Panc1 (cell line): ENCODE measurements around the gene AGPAT4. TPM values are rescaled to one million over a fixed set of nuclear protein-coding genes. Genes with fewer than 3 reads are reported as not detected.

Source experiments
- ATAC-seq: fragments of 200-7000 bp; cut with Tn5 transposase; 2 replicates; pipeline ENCODE4 v1.9.1; 2020; ENCODE audit warnings: mild to moderate bottlenecking, moderate library complexity
- BruUV-seq: library from RNA; stranded (reverse); fragments of 400-500 nt; replicated peaks from 2 replicates; lab custom pipeline; 2021; lab: Mats Ljungman, UMichigan
- CTCF ChIA-PET: fragments of 300-600 bp; sonication (Branson Sonifier 250); formaldehyde crosslinking; loops from one replicate; lab custom pipeline; 2022; ENCODE audit warnings: antibody characterized with exemption; lab: Charles Lee
- POLR2A ChIA-PET: fragments of 300-600 bp; sonication (Branson Sonifier 250); formaldehyde crosslinking; loops from one replicate; lab custom pipeline; 2022; ENCODE audit warnings: antibody characterized with exemption; lab: Charles Lee
- DNase-seq: peaks from one replicate; pipeline ENCODE4 v3.0.0-alpha.2; 2010; ENCODE audit warnings: low read depth, low spot score
- H3K27ac ChIP-seq: 2 replicates; pipeline ENCODE4 v1.5.1; 2011; ENCODE audit warnings: mild to moderate bottlenecking, low read length, inconsistent platforms
- H3K27me3 ChIP-seq: fragments of 200-500 bp; sonication (Bioruptor generic); 2 replicates; pipeline ENCODE4 v1.6.0; 2014; ENCODE audit warnings: low read length, inconsistent platforms; ENCODE audit not compliant: control insufficient read depth, insufficient read depth
- H3K36me3 ChIP-seq: fragments of 200-500 bp; sonication (Bioruptor generic); 2 replicates; pipeline ENCODE4 v1.5.1; 2014; ENCODE audit warnings: inconsistent platforms, mild to moderate bottlenecking, low read length, moderate library complexity; ENCODE audit not compliant: control insufficient read depth, insufficient read depth
- H3K4me1 ChIP-seq: 2 replicates; pipeline ENCODE4 v1.5.1; 2011; ENCODE audit warnings: inconsistent platforms, mild to moderate bottlenecking, low read length, moderate library complexity; ENCODE audit not compliant: control insufficient read depth, insufficient read depth
- H3K4me3 ChIP-seq, 2 experiments: 2 replicates each; pipeline ENCODE4 v1.5.1; 2011 to 2012; ENCODE audit warnings: low read depth in 2 of 2, low read length in 2 of 2, mild to moderate bottlenecking in 2 of 2, inconsistent platforms in 1 of 2, moderate library complexity in 1 of 2
- H3K9me3 ChIP-seq: fragments of 200-500 bp; sonication (Bioruptor generic); 2 replicates; pipeline ENCODE4 v1.5.1; 2014; ENCODE audit warnings: low read depth, mild to moderate bottlenecking, inconsistent platforms, low read length, moderate library complexity; ENCODE audit not compliant: control insufficient read depth, insufficient read depth
- POLR2AphosphoS5 ChIP-seq: IDR thresholded peaks from 2 replicates; pipeline ENCODE4 v1.6.1; 2012; ENCODE audit warnings: mild to moderate bottlenecking, low read depth, low read length, moderate library complexity
- REST ChIP-seq, 2 experiments: IDR thresholded peaks; 2 replicates each; pipeline ENCODE4 v1.6.1; 2011 to 2012; ENCODE audit warnings: low read depth in 2 of 2, control low read depth in 1 of 2, low read length in 1 of 2, mild to moderate bottlenecking in 1 of 2, moderate library complexity in 1 of 2; ENCODE audit not compliant: insufficient read depth in 1 of 2
- SIN3A ChIP-seq: IDR thresholded peaks from 2 replicates; pipeline ENCODE4 v1.6.1; 2012; ENCODE audit warnings: low read depth, mild to moderate bottlenecking, low read length, moderate library complexity, borderline replicate concordance; ENCODE audit not compliant: insufficient read depth
- TCF7L2 ChIP-seq: IDR thresholded peaks from 2 replicates; pipeline ENCODE4 v1.6.1; 2011; ENCODE audit warnings: mild to moderate bottlenecking, low read depth, low read length, inconsistent platforms
- in situ Hi-C: cut with HindIII; loops from 2 replicates; pipeline ENCODE4 v1.10.0; 2016; ENCODE audit warnings: low sequenced_read_pairs, low pct_unique_long_range_greater_than_20kb
- intact Hi-C: fragments of 100-400 bp; cut with micrococcal nuclease; formaldehyde crosslinking; loops from one replicate; pipeline ENCODE4 v1.10.0; 2022; ENCODE audit not compliant: unreplicated experiment
- total RNA-seq: library from RNA; stranded (reverse); gene quantifications from one replicate; pipeline ENCODE4 v1.2.1, GENCODE V29; 2021; ENCODE audit not compliant: unreplicated experiment
- TF ChIP-seq, protein P1 (sequence below): fragments of 450-650 bp; IDR thresholded peaks from 2 replicates; pipeline ENCODE4 v1.5.1; 2017; ENCODE audit warnings: mild to moderate bottlenecking

Gene AGPAT4
- total RNA-seq, 1 experiment from 2014 or later, result 12.9 TPM

- ChIA-PET POLR2A (no interaction called here), CTCF (no interaction called here)
- DNase-seq (no peak), ATAC-seq (no peak)
- BruUV-seq, result no TSS peak
- H3K4me1 ChIP-seq, result no peaks in the 10 kb centered on the region
- no peak overlapping the region for H3K27ac ChIP-seq
- no peaks in the 10 kb centered on the region for H3K9me3 ChIP-seq
- no peak overlapping the region for H3K4me3 ChIP-seq
- intact Hi-C loops (no loop called here), in situ Hi-C loops (no loop called here)
- H3K27me3 ChIP-seq, result no peaks in the 10 kb centered on the region
- TF ChIP-seq SIN3A, result no peak
- no peak for TF ChIP-seq REST (IDR thresholded peaks at IDR 0.05; ENCODE audit: insufficient read depth in 1 of 2, low read depth in 2 of 2, low read length in 1 of 2)
- TF ChIP-seq, protein P1, sequence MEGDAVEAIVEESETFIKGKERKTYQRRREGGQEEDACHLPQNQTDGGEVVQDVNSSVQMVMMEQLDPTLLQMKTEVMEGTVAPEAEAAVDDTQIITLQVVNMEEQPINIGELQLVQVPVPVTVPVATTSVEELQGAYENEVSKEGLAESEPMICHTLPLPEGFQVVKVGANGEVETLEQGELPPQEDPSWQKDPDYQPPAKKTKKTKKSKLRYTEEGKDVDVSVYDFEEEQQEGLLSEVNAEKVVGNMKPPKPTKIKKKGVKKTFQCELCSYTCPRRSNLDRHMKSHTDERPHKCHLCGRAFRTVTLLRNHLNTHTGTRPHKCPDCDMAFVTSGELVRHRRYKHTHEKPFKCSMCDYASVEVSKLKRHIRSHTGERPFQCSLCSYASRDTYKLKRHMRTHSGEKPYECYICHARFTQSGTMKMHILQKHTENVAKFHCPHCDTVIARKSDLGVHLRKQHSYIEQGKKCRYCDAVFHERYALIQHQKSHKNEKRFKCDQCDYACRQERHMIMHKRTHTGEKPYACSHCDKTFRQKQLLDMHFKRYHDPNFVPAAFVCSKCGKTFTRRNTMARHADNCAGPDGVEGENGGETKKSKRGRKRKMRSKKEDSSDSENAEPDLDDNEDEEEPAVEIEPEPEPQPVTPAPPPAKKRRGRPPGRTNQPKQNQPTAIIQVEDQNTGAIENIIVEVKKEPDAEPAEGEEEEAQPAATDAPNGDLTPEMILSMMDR, result no peak
- no peak for TF ChIP-seq POLR2AphosphoS5
- no peak for TF ChIP-seq TCF7L2
- no peaks in the 10 kb centered on the region for H3K36me3 ChIP-seq
These were observed 35.8 kb downstream of the AGPAT4 start for GRCh38 chr6:161238081-161238480.

DNA sequence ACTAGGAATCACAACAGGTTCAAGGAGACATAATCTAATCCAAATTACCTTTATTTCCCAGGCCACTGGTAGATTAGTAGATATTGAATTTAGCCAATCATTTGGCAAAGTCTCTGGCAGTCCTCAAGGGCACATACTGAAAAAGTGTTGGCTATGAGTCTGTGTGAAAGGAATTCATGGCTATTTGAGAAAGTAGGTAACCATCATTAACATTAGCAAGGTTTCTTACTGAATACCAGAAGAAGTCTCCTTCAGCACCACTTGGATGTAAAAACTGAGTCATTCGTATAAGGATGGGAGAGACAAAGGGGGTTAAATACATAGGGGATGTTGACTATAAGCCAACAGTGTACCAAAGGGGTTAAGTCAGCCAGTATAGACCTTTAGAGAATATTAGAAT is 36.7 kb downstream of the AGPAT4 start:
- ChIA-PET POLR2A (no interaction called here), CTCF (no interaction called here)
- no peak for TF ChIP-seq TCF7L2
- TF ChIP-seq, protein P1, result no peak
- no peak for TF ChIP-seq POLR2AphosphoS5
- TF ChIP-seq SIN3A, result no peak
- TF ChIP-seq REST (IDR thresholded peaks at IDR 0.05; ENCODE audit: insufficient read depth in 1 of 2, low read depth in 2 of 2, low read length in 1 of 2), result no peak
- BruUV-seq, result no TSS peak
- Histone ChIP-seq H3K4me3 (no peak overlapping the region), H3K36me3 (no peaks in the 10 kb centered on the region), H3K27ac (no peak overlapping the region), H3K4me1 (no peaks in the 10 kb centered on the region), H3K27me3 (no peaks in the 10 kb centered on the region), H3K9me3 (no peaks in the 10 kb centered on the region)
- no peak for ATAC-seq
- DNase-seq, result no peak
- in situ Hi-C loops (no loop called here), intact Hi-C loops (no loop called here)
